ENCODE results near the gene LAMB4. TPM values are rescaled to one million over a fixed set of nuclear protein-coding genes. Genes with fewer than 3 reads are reported as not detected.

The LAMB4 gene
- total RNA-seq, 1 experiment from 2014 or later = 0.59 TPM

DNA sequence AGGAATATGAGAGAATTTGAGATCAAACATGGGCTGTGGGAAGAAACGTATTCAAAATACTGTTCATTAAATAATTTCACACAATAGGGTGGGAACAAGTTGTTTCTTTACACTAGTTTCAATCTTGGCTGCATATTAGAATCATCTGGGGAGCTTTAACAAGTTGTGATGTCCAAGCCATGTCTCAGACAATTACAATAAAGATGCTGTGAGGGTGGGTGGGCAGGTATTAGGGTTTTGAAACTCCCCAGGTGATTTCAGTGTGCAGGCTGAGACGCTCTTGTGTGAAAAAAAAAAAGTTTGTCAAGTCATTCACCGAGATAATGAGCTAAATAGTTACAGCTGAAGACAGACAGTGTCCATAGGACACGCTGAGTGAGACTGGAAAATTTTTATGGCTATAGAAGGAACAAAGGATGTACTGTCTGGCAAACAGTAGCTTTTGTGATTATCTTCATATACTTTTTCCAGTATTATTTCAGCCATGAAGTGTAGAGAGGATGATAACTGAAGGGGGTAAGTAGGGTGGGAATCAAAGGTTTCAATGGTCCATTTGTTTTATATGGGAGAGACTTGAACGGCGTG lies 12.6 kb upstream of the LAMB4 start:
- DNase-seq (ENCODE audit: extremely low read depth, low read depth) = no peak

- no peak for DNase-seq (ENCODE audit: extremely low read depth, low read depth)
These were observed 12.0 kb upstream of the LAMB4 start for GRCh38 chr7:108142180-108142579.

DNA sequence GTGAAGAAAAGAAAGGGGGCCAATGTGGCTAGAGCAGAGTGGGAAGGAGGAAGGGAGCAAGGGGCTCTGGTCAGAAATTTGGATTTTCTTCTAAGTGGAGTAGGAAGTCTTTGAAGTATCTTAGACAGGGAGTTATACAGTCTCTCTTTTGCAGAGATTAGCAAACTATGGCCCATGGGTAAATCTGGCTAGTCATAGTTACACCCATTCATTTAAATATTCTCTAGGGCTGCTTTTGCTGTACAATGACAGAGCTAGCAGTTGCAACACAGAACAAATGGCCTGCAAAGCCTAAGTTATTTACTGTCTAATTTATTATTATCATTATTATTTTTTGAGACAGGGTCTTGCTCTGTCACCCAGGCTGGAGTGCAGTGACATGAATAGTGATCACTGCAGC lies 10.5 kb upstream of the LAMB4 start:
- DNase-seq (ENCODE audit: extremely low read depth, low read depth) = no peak

DNA sequence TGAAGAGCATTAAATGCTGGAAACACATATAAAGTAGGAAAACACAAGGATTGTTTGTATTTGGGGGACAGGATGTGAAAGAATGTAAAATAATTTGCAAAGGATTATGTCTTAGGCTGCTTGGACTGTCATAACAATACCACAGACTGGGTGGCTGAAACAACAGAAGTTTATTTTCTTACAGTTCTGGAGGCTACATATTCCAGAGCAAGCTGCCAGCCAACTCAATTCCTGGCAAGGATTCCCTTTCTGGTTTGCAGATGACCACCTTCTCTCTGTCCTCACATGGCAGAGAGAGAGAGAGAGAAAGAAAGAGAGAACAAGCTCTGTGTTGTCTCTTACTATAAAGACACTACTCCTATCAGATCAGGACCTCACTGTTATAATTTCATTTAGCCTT lies 8.8 kb upstream of the LAMB4 start:
- DNase-seq (ENCODE audit: extremely low read depth, low read depth) = no peak

DNA sequence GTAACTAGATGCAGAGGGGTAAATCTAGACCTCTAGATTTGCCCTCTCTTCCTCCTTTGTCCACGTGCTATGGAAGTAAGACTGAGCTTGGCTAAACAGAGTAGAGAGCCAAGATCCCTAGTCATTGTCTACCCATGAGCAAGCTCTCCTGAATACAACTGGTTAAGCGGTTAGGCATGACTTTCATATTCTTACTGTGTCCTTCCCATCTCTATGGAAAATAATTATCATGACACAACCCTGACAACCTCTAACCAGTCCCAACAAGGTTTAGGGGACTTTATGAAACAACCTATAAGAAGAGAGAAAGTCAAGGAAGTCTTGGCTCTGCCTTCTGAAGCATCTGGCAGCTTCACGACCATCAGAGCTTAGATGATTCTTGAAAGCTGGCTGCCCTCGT lies 7.8 kb upstream of the LAMB4 start:
- no peak for DNase-seq (ENCODE audit: extremely low read depth, low read depth)

GRCh38 chr7:108137040-108137439 lies 6.9 kb upstream of the LAMB4 start:
- no peak for DNase-seq (ENCODE audit: extremely low read depth, low read depth)

GRCh38 chr7:108136191-108136688 lies 6.1 kb upstream of the LAMB4 start:
- DNase-seq (ENCODE audit: extremely low read depth, low read depth) = no peak

DNA sequence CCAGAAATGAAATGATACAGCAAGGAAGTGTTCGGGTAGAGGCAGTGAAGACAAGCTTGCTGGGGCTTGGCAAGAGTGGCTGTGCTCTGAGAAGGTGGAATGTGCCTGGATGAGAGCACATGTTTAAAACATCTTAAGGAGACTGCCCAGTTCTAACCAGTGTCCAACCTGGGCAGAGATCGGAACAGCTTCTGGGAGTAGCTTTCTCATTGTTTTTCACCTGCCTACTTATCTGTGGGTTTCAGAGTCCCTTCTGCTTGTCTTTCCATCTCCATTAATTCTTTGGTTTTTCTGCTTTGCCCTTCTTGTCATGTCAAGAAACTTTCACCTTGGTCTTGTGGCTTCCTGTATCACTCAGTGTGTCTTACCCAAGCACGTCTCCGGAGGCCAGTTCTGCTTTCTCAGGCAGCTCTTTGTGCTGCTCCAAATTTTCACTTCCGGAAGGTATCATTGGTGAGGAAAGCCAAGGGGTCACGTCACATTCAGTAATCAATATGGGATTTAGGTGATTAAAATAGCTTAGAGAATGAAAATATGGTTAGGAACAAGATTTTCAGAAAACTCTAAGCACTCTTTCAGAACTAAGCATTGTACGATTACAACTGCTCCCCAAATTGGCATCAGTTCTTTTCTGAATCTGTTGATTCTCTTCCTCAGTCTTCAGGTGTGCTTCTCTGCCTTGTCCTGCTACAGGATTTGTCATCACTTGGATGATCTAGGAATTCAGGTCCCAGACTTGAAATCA lies 5.5 kb upstream of the LAMB4 start:
- DNase-seq (ENCODE audit: extremely low read depth, low read depth) = no peak

- DNase-seq (ENCODE audit: extremely low read depth, low read depth) = no peak
These were observed 4.3 kb upstream of the LAMB4 start for GRCh38 chr7:108134486-108134885.

DNA sequence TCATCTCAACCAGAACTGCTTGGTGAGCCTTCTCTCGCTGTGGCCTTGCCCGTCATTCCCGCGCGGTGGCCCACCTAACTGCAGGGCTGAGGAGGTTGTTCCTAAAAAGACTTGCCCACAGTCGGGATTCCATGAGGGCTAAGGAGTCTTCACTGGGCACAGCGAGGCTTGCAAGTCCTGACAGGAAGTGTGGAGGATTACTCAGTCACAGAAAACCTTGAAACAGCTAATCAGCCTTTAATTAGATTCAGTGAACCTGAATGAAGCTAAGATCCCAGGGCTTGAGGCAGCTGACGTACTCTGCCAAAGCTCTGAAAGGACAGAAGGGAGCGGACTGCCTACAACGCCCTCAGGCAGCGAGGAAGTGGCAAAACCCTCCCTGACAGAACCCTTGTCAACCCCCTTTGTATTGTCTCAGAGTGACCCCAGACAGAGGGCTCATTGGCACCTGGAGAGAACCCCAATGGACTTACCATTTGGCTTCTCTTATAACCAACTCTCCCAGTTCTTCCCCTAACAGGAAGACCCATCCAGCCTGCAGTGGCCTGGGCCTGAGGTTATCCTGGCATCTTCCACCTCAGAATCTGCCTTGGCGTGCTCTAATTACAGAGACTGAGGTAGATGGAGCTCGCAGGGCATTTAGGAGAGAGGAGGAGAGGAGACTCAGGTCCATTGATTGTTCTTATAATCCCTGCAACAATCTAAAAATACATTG lies 2.5 kb upstream of the LAMB4 start:
- no peak for DNase-seq (ENCODE audit: extremely low read depth, low read depth)

GRCh38 chr7:108129018-108129965 lies 869 bp downstream of the LAMB4 start:
- DNase-seq (ENCODE audit: extremely low read depth, low read depth) = no peak

- no peak for DNase-seq (ENCODE audit: extremely low read depth, low read depth)
These were observed 1.6 kb downstream of the LAMB4 start for GRCh38 chr7:108128514-108128913.

DNA sequence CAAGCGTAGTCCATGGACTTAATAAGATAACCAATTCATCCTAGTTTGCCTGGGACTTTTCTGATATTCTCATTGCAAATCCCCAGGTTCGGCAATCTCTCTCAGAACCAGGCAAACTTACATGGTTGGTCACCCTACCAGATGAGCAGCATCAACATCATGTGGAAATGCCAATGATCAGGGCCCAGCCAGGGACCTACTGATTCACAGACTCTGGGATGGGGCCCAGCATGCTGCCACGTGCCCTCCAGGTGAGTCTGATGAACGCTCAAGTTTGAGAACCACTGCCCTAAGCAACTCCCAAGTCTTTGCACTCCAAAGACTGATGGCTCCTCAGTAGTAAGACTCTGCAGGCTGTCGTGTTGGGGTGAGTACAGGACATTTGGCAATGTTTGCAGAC lies 2.7 kb downstream of the LAMB4 start:
- no peak for DNase-seq (ENCODE audit: extremely low read depth, low read depth)

GRCh38 chr7:108124820-108125219 lies 5.3 kb downstream of the LAMB4 start:
- no peak for DNase-seq (ENCODE audit: extremely low read depth, low read depth)

- no peak for DNase-seq (ENCODE audit: extremely low read depth, low read depth)
These were observed 8.0 kb downstream of the LAMB4 start for GRCh38 chr7:108122181-108122580.

DNA sequence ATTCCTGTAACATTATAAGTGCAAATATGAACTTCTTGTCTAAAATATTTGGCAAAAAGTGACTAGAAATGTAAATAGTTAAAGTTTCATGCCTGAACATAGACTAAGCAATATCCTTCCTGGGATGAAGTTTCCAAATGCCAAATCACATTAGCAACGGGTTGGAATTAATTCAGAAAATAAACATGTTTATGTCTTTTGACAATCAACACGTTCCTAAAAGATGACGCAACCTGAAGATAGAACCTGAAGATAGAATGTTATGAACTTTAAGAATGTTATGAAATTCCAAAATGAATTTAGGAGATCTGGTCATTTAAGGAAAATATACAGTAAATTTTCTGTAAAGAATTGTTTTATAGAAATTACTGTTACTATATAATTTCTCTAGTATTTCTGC lies 9.2 kb downstream of the LAMB4 start:
- no peak for DNase-seq (ENCODE audit: extremely low read depth, low read depth)

DNA sequence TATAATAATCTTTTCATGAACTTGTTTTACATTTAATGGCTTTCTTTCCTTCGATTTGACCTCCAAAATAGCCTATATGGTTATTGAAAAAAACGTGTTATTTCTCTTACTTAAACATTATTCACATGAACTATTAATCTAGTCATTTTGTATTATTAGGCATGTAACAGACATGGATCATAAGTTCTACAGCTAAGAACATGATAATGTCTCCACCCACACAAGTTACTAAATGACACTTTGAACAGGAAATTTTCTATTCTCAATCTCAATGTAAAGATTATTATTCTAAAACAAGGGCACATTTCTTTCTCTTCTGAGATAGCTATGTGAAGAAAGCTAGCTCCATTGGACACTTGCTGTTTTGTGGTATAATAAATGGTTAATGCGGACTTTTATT lies 10.0 kb downstream of the LAMB4 start:
- DNase-seq (ENCODE audit: extremely low read depth, low read depth) = no peak

GRCh38 chr7:108118959-108119358 lies 11.2 kb downstream of the LAMB4 start:
- DNase-seq (ENCODE audit: extremely low read depth, low read depth) = no peak

- DNase-seq (ENCODE audit: extremely low read depth, low read depth) = no peak
These were observed 15.9 kb downstream of the LAMB4 start for GRCh38 chr7:108114117-108114841.

GRCh38 chr7:108112683-108113082 lies 17.5 kb downstream of the LAMB4 start:
- no peak for DNase-seq (ENCODE audit: extremely low read depth, low read depth)

All from NCI-H460 (cell line).